PC-3 (cell line): ENCODE data around the gene CACNA1C. TPM values are rescaled to one million over a fixed set of nuclear protein-coding genes. Genes with fewer than 3 reads are reported as not detected.

ENCODE experiments used
- ATAC-seq: fragments of 200-7000 bp; cut with Tn5 transposase; 2 replicates; pipeline ENCODE4 v1.9.1; 2020; ENCODE audit warnings: mild to moderate bottlenecking, moderate library complexity
- BruUV-seq: library from RNA; stranded (reverse); fragments of 400-500 nt; replicated peaks from 2 replicates; lab custom pipeline; 2021; lab: Mats Ljungman, UMichigan
- CTCF ChIA-PET: fragments of 300-600 bp; sonication (Branson Sonifier 250); formaldehyde crosslinking; loops from one replicate; lab custom pipeline; 2022; ENCODE audit warnings: antibody characterized with exemption; lab: Charles Lee
- POLR2A ChIA-PET: fragments of 300-600 bp; sonication (Branson Sonifier 250); formaldehyde crosslinking; loops from one replicate; lab custom pipeline; 2022; ENCODE audit warnings: antibody characterized with exemption; ENCODE audit not compliant: unreplicated experiment; lab: Charles Lee
- DNase-seq: peaks from one replicate; pipeline ENCODE4 v3.0.0-alpha.2; 2015
- H2AFZ ChIP-seq: fragments of 300-600 bp; sonication (generic); 2 replicates; pipeline ENCODE4 v1.6.0; 2016; ENCODE audit warnings: antibody characterized with exemption, low read length
- H3F3A ChIP-seq: fragments of 300-600 bp; sonication (generic); one replicate; pipeline ENCODE4 v1.6.0; 2017; ENCODE audit warnings: antibody characterized with exemption, low read length, control low read depth, mild to moderate bottlenecking; ENCODE audit not compliant: unreplicated experiment
- H3K27ac ChIP-seq: fragments of 300-600 bp; sonication (generic); 2 replicates; pipeline ENCODE4 v1.5.1; 2016; ENCODE audit warnings: mild to moderate bottlenecking, low read length
- H3K27me3 ChIP-seq: fragments of 300-600 bp; sonication (generic); 2 replicates; pipeline ENCODE4 v1.6.1; 2016; ENCODE audit warnings: low read length, mixed read lengths
- H3K36me3 ChIP-seq: fragments of 300-600 bp; sonication (generic); 2 replicates; pipeline ENCODE4 v1.6.1; 2016; ENCODE audit warnings: low read depth, mixed run types, low read length, mixed read lengths
- H3K4me1 ChIP-seq: fragments of 300-600 bp; sonication (generic); 2 replicates; pipeline ENCODE4 v1.5.1; 2016; ENCODE audit warnings: low read length; ENCODE audit not compliant: insufficient read depth
- H3K4me2 ChIP-seq: fragments of 300-600 bp; sonication (generic); 2 replicates; pipeline ENCODE4 v1.6.0; 2016; ENCODE audit warnings: low read length
- H3K4me3 ChIP-seq: fragments of 300-600 bp; sonication (generic); 2 replicates; pipeline ENCODE4 v1.5.1; 2016; ENCODE audit warnings: mild to moderate bottlenecking, low read length, mixed read lengths
- H3K79me2 ChIP-seq: fragments of 300-600 bp; sonication (generic); 2 replicates; pipeline ENCODE4 v1.6.1; 2017; ENCODE audit warnings: low read length, mixed read lengths
- H3K9ac ChIP-seq: fragments of 300-600 bp; sonication (generic); 2 replicates; pipeline ENCODE4 v1.6.0; 2016; ENCODE audit warnings: mild to moderate bottlenecking, low read length
- H3K9me2 ChIP-seq: fragments of 300-600 bp; sonication (generic); replicated peaks from 2 replicates; pipeline ENCODE4 v1.6.1; 2016; ENCODE audit warnings: mixed run types, low read length, mixed read lengths
- H3K9me3 ChIP-seq: fragments of 300-600 bp; sonication (generic); 2 replicates; pipeline ENCODE4 v1.6.1; 2016; ENCODE audit warnings: low read length, mixed read lengths
- H4K20me1 ChIP-seq: fragments of 300-600 bp; sonication (generic); 2 replicates; pipeline ENCODE4 v1.6.1; 2016; ENCODE audit warnings: low read length, mixed read lengths
- CTCF ChIP-seq: fragments of 300-600 bp; sonication (generic); conservative IDR thresholded peaks from 2 replicates; pipeline ENCODE4 v1.5.1; 2017; ENCODE audit warnings: antibody characterized with exemption, low read depth, mild to moderate bottlenecking, low read length
- EZH2 ChIP-seq: fragments of 300-600 bp; sonication (generic); IDR thresholded peaks from one replicate; pipeline ENCODE4 v1.6.1; 2017; ENCODE audit warnings: antibody characterized with exemption, mild to moderate bottlenecking, low read length; ENCODE audit not compliant: unreplicated experiment
- EZH2phosphoT487 ChIP-seq: fragments of 300-600 bp; sonication (generic); IDR thresholded peaks from 2 replicates; pipeline ENCODE4 v1.6.1; 2018; ENCODE audit warnings: mild to moderate bottlenecking, antibody characterized with exemption, low read length, borderline replicate concordance
- intact Hi-C: fragments of 100-400 bp; cut with micrococcal nuclease; formaldehyde crosslinking; loops from 2 replicates; pipeline ENCODE4 v1.9.0; 2023
- total RNA-seq: library from RNA; depleted of rRNA; stranded (reverse); fragments of >200 nt; gene quantifications from 2 replicates; pipeline ENCODE4 v1.2.3, GENCODE V29; 2014

Gene CACNA1C
- total RNA-seq, 1 experiment from 2014 or later: not detected

- DNase-seq (no peak), ATAC-seq (no peak)
- H3K4me3 ChIP-seq: no peak overlapping the region
- no peaks in the 10 kb centered on the region for H3K79me2 ChIP-seq
- POLR2A ChIA-PET: no interaction called here
- H3K9me3 ChIP-seq: no peaks in the 10 kb centered on the region
- H3K4me2 ChIP-seq: no peak overlapping the region
- H2AFZ ChIP-seq: no peak overlapping the region
- CTCF ChIA-PET: no interaction called here
- intact Hi-C loops: no loop called here
- no peak overlapping the region for H3K27ac ChIP-seq
- H3K4me1 ChIP-seq: no peaks in the 10 kb centered on the region
- H3K9ac ChIP-seq: no peak overlapping the region
- no peaks in the 10 kb centered on the region for H3K9me2 ChIP-seq
- no peaks in the 10 kb centered on the region for H3K36me3 ChIP-seq
- BruUV-seq: no TSS peak
- no peaks in the 10 kb centered on the region for H4K20me1 ChIP-seq
- no peaks in the 10 kb centered on the region for H3F3A ChIP-seq
- peaks cover 46% of the 10 kb centered on the region for H3K27me3 ChIP-seq
- TF ChIP-seq EZH2: no peak
- no peak for TF ChIP-seq CTCF
- no peak for TF ChIP-seq EZH2phosphoT487
Measured at GRCh38 chr12:2455410-2455809, 402.6 kb downstream of the CACNA1C start.

GRCh38 chr12:2456122-2456812 is 403.5 kb downstream of the CACNA1C start:
- no peak overlapping the region for H3K27ac ChIP-seq
- no TSS peak for BruUV-seq

More at GRCh38 chr12:2456122-2456812, 403.5 kb downstream of the CACNA1C start:
- Histone ChIP-seq H3K36me3 (no peaks in the 10 kb centered on the region), H2AFZ (no peak overlapping the region), H3K9me3 (no peaks in the 10 kb centered on the region), H3F3A (no peaks in the 10 kb centered on the region), H3K4me3 (no peak overlapping the region), H4K20me1 (no peaks in the 10 kb centered on the region), H3K79me2 (no peaks in the 10 kb centered on the region), H3K4me1 (no peaks in the 10 kb centered on the region), H3K27me3 (peaks cover 55% of the 10 kb centered on the region), H3K4me2 (no peak overlapping the region), H3K9me2 (no peaks in the 10 kb centered on the region), H3K9ac (no peak overlapping the region)
- DNase-seq (no peak), ATAC-seq (no peak)
- ChIA-PET POLR2A (no interaction called here), CTCF (no interaction called here)
- intact Hi-C loops: no loop called here
- TF ChIP-seq EZH2: no peak
- TF ChIP-seq CTCF: no peak
- TF ChIP-seq EZH2phosphoT487: no peak
